ENCODE results near the gene SUSD5.
"Not testable (repeated sequence)": the region's sequence is repeated elsewhere in the genome, so short reads cannot be mapped to it uniquely, and the experiment has no call there.

SUSD5 gene

DNA sequence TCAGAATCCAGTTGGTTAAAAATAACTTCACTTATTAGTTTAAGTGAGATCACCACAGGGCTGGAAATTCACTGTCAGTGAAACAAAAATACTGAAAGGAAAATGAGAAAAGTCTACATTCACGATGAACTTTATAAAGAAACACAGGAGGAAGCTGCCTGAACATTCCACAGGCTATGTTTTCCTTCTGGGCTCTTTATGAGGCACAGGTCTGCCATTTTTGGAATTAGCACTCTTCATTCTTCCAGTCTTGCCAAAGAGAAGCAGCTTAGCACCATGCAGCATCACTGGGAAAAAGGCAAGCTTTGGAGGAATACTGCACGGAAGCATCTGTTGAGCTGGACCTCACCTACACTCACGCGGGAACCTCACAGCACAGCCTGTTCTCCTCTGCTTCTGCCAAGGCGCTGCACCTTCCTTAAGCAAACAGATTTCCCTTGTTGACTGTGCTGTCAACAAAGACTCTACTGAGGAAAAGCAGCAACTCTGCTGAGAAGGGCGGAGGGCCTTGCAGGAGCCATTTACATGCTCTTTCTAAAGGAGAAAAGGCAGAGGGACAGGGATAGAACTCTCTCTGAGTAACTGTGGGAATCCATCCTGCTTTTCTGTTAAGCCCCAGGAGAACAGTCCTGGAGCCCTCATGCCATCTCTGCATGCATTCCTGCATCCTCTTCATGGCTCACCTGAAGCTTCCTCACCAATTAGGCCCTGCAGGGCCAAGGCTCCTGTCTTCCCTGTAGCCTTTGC is 15.7 kb downstream of the SUSD5 start:
- intact Hi-C loops (cut with DNase I): no loop called here
- no peak for DNase-seq

DNA sequence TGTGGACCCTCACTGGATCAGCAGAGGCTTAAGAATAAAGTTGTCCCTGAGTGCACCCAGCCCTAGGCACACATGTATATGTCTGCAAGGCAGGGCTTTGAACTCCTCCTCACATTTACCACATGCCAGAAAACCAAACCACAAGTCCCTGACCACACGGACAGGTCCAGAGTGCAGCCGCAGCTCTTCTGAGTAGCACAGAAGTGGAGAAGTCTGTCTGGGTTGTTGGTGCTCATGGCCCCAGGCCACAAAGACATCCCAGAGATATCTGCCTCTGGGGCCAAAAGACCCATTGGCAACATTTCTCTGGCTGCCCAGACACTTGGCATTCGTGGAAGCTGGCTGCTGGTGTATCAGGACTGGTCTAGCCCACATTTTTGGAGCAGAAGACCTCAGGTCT is 17.4 kb downstream of the SUSD5 start:
- DNase-seq: no peak
- intact Hi-C loops (cut with DNase I): no loop called here

DNA sequence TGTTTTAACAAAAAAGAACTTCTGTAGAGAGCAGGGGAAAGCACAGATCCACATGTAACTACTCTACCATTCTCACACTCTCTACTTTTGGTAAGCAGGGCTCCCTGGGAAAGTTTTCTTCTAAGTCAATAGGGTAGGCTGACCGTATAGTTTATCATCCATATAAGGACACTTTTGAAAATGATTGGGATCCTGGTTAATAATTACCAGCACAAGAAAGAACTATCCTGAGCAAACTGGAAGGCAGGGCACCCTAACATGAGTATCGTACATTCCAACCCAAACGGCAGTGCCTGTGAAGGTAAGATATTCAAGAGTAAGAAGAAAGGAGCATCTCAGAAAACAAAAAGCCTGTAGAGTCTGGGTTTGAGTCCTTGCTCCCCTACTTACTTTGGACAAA is 22.1 kb downstream of the SUSD5 start:
- intact Hi-C loops (cut with DNase I): no loop called here
- DNase-seq: no peak

DNA sequence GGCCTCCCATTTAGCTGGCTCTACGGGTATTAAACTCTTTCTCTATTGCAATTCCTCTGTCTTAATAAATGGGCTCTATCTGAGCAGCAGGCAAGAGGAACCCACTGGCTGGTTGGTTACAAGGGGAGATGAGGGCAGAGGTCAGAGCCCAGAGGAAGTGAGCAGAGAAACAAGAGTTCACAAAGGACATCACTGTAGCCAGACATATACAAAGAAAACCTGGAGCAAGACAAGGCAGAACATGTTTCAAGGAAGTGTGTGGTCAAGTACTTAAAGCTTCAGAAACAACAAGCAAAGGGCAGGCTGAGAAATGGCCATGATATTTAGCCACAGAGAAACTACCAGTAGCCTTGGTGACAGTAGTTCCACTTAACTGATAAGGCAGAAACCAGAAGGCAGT is 24.3 kb downstream of the SUSD5 start:
- intact Hi-C loops (cut with DNase I): no loop called here
- DNase-seq: no peak

DNA sequence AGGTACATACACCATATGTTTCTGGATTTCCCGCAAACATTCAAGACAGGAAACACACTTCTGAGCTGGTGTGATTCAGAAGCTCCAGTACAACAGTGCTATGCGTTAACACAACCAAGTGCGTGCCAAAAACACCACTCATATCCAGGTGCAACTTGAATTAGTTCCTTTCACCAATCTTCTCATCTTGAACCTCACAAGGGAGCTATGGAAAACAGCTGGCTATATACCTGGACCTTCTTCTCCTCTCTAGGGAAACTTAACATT is 31.3 kb downstream of the SUSD5 start:
- no peak for DNase-seq
- intact Hi-C loops (cut with DNase I): no loop called here

DNA sequence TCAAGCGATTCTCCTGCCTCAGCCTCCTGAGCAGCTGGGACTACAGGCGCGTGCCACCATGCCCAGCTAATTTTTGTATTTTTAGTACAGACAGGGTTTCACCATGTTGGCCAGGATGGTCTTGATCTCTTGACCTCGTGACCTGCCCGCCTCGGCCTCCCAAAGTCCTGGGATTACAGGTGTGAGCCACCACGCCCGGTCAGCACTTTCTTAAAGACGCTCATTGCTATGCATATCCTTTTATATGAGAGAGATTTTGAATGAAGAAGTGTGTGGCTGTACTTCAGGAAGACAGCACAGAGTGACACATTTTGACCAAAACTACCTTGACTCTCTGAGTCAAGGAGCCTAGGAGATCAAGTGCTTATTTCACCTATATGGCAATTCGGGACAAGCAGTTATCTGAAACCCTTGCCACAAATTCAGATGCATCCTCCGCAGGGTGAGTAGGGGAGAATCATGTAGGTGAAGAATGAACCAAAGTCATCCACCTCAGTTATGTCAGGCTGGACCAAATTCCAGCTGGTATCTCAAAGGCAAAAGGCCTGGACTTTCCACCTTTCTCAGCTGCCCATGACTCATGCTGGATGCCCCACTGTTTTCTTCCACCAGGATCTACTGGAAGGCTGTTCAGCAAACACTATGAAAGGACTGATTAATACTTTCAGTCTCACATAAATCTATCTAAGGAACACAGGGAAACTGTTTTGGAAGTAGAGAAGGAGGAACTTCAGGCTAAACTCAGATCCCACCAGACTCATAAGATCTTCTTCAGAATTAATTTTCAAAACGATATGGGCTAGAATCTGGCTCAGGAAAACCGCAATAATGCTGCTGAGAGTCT is 31.9 kb downstream of the SUSD5 start:
- DNase-seq: no peak
- intact Hi-C loops (cut with DNase I): no loop called here

DNA sequence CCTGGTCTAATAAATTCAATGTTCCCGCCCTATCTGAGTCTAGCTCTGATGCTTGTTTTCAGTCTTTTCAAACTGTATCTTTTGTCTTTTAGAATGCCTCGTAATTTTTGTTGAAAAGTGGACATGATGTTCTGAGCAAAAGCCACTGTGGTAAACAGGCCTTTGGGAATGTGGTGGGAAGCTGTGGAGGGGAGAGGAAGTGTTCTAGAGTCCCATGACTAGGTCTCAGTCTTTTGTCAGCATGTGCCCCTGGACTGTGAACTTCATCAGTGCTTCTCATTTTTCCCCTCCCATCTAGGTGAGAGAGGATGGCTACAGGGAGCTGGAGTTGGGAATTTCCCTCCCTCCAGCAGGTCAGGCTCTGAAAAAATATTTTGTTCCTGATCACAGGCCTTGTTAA is 33.7 kb downstream of the SUSD5 start:
- no peak for DNase-seq
- intact Hi-C loops (cut with DNase I): no loop called here

DNA sequence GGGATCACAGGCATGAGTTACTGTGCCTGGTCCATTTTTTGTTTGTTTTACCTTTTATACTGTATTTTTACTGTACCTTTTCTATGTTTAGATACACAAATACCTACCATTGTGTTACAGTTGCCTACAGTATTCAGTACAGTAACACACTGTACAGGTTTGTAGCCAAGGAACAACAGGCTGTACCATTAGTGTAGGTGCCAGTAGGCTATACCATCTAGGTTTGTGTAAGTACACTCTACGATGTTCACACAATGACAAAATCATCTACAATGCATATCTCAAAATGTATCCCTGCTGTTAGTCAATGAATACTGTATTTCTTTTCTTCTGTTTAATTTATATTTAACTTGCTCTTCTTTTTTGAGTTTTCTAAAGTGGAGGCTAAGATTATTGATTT is 37.0 kb downstream of the SUSD5 start:
- DNase-seq; intact Hi-C loops (cut with DNase I): not testable (repeated sequence)

DNA sequence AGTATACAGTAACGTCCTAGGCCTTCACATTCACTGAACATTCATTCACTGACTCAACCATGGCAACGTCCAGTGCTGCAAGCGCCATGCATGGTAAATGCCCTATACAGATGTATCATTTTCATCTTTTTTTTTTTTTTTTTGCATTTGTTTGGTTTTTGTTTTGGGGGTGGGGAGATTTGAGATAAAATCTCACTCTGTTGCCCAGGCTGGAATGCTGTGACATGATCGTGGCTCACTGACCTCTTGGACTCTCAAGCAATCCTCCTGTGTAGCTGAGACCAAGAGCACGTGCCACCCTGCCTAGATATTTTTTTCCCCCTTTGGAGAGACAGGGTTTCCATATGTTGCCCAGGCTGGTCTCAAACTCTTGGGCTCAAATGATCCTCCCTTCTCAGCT is 37.4 kb downstream of the SUSD5 start:
- DNase-seq: no peak
- intact Hi-C loops (cut with DNase I): no loop called here

DNA sequence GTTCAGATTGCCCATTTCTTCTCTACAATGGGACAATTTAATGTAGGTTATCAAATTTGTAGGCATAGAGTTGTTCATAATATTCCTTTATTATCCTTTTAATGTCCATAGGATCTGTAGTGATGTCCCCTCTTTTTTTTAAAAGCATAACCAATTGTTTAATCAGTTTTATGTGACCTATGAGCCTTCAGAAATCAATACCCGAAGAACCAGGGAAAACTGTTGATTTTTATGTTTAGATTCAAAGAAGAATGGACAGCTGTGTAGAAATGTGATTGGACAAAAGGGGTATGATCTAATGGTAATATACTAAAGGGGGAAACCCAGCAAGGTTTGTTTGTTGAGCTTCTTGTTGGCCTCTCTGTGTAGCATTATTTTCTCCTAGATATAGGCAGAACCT is 39.5 kb downstream of the SUSD5 start:
- DNase-seq: no peak
- intact Hi-C loops (cut with DNase I): no loop called here

DNA sequence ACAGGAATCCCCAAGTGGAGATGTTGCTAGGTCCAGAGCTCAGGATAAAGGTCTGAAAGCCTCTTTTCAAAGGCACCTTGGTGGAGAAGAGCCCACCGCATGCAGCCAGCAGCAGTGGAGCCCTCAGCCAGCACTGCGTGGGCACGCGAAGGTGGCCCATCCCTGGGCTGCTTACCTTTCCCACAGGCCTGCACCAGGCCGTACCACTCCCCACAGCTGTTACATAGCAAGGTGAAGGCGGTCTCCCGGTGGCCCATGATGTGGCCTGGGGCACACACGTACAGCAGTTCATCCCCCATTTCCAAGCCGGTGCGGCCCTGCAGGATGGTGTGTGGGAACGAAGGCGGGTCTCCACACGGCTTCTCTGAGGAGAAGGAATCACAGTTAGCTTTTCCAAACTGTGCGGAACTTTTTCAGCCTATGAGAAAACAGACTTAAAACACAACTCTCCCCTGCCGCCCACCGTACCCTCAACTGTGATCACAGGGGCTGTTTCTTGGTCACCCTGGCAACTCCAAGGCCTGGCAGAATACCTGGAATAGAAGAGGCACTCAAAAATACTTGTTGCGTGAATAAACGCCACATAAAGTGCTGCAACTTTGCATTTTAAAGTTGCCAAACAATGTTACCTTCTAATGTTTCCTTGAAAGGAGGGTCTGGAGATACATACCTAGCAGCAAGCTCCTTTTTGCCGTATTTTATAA is 43.7 kb downstream of the SUSD5 start:
- intact Hi-C loops (cut with DNase I): no loop called here
- no peak for DNase-seq

DNA sequence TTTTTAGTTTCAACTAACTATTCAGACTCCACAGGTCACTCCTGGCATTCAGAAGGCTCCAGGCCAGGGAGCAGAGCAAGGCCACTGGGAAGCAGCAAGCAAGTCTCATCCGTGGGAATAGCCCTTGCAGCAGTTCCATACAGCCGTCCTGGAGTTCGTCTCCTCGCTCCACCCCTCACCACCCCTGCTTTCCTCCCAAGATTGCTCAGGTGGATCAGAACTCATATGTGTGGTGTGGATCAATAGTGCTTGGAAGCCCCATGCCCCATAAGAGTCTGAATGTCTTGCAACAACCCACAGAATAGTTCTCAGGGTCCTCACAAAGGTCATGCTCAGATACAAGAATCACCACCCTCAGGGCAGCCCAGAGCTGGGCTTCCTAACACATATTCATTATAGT is 44.5 kb downstream of the SUSD5 start:
- DNase-seq: no peak
- intact Hi-C loops (cut with DNase I): no loop called here

DNA sequence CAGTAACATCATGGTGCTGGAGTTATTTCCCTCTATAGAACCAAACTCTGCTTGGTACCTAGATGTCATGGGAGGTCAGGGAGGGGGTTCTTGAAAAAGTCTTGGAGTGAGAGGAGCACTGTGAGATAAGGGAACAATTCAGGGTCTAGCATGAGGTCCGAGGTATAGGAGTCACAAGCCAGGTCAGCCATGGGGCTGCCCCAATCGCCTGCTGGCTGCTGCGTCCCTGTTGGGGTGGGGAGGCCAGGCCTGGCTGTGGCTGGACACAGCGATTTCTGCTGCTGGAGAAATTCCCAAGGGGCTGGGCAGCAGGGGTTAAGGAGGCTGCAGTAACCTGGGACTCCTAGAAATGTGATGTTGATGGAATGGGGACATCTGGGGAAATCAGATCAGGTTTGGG is 44.9 kb downstream of the SUSD5 start:
- intact Hi-C loops (cut with DNase I): no loop called here
- no peak for DNase-seq

DNA sequence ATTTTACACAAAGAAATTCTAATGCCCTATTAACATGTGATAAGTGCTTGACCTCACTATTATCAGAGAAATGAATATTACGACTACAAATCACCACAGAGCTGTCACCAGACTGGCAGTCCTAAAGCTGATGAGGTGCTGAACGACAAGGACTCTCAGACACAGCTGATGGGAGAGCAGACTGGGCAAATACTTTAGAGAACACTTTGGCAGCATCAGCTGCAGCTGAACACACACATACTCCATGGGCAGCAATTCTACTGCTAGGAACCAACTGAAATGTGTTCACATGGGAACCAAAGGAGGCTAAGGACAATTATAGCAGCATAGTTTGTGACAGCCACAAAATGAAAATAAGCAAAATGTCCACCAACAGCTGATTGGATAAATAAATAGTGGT is 45.5 kb downstream of the SUSD5 start:
- intact Hi-C loops (cut with DNase I): no loop called here
- DNase-seq: no peak

DNA sequence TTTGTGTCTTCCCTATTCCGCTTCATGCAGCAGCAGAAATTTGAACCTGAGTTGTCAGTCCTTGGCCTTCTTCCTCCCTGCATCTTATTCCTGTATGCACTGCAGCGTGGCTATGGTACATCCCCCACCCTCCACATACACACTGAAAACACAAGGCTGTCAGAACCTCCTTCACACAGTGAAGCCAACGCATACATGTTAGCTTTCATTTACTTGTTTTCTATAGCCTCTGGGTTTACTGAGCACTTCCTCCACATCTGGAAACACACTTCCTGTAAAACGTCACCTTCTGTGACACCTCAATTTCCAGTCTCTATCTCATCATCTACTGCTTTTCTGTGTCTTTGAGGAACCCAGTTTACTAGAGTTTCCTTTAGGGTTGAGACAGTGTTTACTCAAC is 47.0 kb downstream of the SUSD5 start:
- no peak for DNase-seq
- intact Hi-C loops (cut with DNase I): no loop called here

DNA sequence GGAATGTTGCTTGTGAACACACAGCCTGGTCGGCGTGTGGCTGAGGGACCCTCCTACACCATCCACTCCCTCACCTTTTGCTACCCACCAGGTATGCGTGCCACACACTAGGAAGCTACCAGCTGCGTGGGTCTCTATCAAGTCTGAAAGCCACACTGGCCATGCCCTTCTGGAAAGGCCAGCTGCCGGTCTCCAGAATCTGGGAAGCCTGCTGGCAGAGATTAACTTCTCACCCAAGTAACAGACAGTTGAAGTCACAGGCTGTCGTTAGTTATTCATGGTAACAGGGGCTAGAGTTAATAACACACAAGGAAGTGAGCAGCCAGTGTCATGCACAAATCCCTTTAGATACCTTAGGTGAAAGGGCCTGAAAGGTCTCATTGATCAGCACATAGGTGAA is 48.1 kb downstream of the SUSD5 start:
- DNase-seq: no peak
- intact Hi-C loops (cut with DNase I): no loop called here

DNA sequence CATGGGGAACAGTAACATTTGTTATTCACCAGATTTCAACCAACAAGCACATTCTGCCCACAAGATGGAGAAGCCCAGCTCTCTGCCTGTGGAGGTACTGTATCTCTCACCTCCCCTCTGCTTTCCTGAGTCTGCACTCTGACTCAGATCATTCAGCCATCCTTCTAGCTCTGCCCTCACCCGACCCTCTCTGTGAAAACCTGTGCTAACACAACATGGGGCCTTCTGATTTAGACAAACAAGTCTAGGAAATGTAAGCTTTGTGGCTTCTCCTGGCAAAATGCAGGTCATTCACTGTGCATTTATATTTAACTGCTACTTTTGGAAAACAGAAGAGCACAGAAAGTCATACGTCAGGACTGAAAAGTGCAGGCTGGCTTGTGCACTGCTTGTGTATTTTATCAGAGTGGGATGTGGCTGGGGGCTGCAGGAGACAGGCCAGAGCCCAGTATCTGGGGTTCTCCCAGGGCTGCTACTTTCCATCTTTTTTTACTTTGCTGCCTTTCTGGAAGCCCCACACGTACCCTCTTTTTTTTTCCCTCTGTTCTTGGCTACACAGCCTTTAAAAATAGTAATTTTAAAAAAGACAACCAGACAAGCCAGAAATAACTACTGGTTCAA is 50.8 kb downstream of the SUSD5 start:
- DNase-seq: no peak
- intact Hi-C loops (cut with DNase I): no loop called here

DNA sequence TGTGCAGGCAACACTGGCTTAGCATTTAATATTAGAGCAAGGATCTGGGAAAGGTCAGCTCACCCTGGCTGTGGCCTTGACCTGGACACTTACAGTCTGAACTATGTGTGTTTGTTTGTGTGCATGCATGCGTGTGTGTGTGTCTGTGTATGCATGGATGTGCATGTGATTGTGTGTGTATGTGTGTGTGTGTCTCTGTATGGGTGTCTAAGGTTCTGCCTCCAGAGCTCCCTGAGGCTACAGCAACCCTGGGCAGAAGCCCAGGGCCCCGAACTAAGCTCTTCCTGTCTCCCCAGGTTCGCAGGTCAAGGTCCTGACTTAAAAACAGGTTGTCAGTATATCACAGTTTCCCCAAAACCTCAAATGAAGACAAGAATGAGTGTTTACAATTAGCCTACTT is 51.3 kb downstream of the SUSD5 start:
- DNase-seq: no peak
- intact Hi-C loops (cut with DNase I): no loop called here

DNA sequence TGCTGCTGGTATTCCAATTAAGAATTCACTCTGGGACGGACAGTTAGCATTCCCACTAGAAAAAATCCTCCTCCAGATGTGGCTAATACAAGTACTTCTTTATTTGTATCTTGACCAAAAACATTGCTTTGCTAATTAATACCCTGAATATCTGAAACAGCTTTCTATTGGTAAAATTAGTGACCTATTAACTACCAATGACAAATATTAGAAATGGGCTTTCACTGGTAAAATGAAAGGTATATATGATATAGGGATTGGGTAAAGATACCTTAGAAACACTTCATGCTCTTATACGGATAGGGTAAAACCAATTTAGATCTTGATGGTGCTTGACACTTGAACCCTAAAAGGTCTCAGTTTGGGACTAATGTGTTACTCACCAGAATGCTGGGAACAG is 52.5 kb downstream of the SUSD5 start:
- intact Hi-C loops (cut with DNase I): no loop called here

DNA sequence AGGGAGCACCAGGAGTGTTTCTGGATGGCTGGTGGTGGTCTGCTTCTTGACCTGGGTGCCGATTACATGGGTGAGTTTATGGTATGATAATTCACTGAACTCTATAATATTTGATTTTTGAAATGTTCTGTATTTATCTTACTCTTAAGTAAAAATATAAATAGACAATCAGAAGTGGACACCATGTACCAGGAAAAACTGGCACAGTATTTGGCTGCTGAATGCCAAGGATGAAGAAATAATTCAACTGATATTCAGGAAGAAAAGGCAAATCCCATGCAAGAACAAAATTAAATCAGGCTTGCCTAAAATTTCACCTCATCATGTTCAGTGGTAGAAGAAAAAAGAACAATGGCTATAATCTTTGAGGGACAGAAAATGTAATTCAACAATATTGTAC is 53.2 kb downstream of the SUSD5 start:
- DNase-seq: no peak
- intact Hi-C loops (cut with DNase I): no loop called here

More for the DNA sequence above, 52.5 kb downstream of the SUSD5 start:
- no peak for DNase-seq

Data from head of caudate nucleus (tissue), 42 donors.